Nephron progenitor cell (in vitro differentiated cells): ENCODE data around the gene TADA2B.

Experiments used
- DNase-seq: peaks from one replicate; pipeline ENCODE4 v3.0.0; 2021
- H3K27ac Mint-ChIP-seq: 2 replicates; pipeline ENCODE4 v1.8.0; 2021; ENCODE audit warnings: mild to moderate bottlenecking, moderate library complexity, mixed read lengths
- H3K27me3 Mint-ChIP-seq: 2 replicates; pipeline ENCODE4 v1.8.0; 2021; ENCODE audit warnings: mild to moderate bottlenecking, low read depth, mixed read lengths; ENCODE audit not compliant: poor library complexity
- H3K36me3 Mint-ChIP-seq: 2 replicates; pipeline ENCODE4 v1.8.0; 2021; ENCODE audit warnings: low read depth, mixed read lengths
- H3K4me1 Mint-ChIP-seq: 2 replicates; pipeline ENCODE4 v1.8.0; 2021; ENCODE audit warnings: mixed read lengths
- H3K4me3 Mint-ChIP-seq: 2 replicates; pipeline ENCODE4 v1.8.0; 2021; ENCODE audit warnings: mild to moderate bottlenecking, moderate library complexity, mixed read lengths
- H3K9me3 Mint-ChIP-seq: 2 replicates; pipeline ENCODE4 v1.8.0; 2021; ENCODE audit warnings: mild to moderate bottlenecking, moderate library complexity, mixed read lengths
- CTCF ChIP-seq: fragments of 200-600 bp; sonication (generic); IDR thresholded peaks from 2 replicates; pipeline ENCODE4 v1.5.0; 2021; ENCODE audit warnings: antibody characterized with exemption

TADA2B gene

DNA sequence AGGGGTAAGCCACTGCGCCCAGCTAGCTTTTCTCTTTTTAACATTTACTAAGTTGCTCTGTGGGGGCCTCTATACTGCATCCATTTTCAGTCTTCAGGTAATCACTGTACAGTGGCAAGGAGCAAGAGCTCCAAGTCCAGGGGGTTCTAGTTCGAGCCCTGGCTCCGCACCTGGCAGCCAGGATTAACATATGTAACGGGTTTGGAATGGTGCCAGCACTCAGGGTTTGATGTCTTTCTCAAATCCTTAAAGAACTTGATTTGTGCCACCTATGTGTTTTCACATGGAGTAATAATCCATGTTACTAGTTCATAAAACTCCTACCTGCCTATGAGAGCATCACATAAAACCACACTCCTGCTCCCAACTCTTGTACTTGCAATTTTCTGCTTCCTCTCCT is 20.2 kb downstream of the TADA2B start:
- peaks cover 67% of the 10 kb centered on the region for H3K36me3 Mint-ChIP-seq
- no peak overlapping the region for H3K27ac Mint-ChIP-seq
- DNase-seq, result no peak
- H3K4me1 Mint-ChIP-seq, result peaks cover 26% of the 10 kb centered on the region
- no peaks in the 10 kb centered on the region for H3K27me3 Mint-ChIP-seq
- no peak for TF ChIP-seq CTCF
- no peak overlapping the region for H3K4me3 Mint-ChIP-seq
- no peaks in the 10 kb centered on the region for H3K9me3 Mint-ChIP-seq

GRCh38 chr4:7066006-7066405 is 22.8 kb downstream of the TADA2B start:
- Mint-ChIP-seq H3K9me3 (no peaks in the 10 kb centered on the region), H3K36me3 (peaks cover 56% of the 10 kb centered on the region), H3K27me3 (peaks cover 11% of the 10 kb centered on the region), H3K27ac (no peak overlapping the region), H3K4me3 (peak overlapping the region; percentile 88), H3K4me1 (peaks cover 31% of the 10 kb centered on the region)
- no peak for DNase-seq
- no peak for TF ChIP-seq CTCF

DNA sequence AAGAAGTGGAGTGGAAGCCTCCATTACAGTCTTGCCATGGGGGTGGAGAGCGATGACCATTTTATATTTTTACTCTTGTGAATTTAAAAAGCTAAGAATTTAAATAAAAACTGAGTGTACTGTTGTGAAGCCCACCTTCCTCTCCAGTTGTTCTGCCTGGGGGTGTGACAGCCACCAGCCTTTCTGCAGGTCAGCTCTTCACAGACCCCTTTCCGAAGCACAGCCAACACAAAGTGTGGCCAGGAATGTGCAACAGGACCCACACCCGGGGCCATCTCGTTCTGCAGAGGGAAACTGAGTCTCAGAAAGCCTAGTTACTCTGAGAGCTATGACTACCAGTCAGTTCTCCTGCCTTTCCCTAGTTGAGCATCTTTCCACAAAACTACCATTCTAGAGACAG is 23.3 kb downstream of the TADA2B start:
- TF ChIP-seq CTCF, result no peak
- peaks cover 14% of the 10 kb centered on the region for H3K27me3 Mint-ChIP-seq

DNA sequence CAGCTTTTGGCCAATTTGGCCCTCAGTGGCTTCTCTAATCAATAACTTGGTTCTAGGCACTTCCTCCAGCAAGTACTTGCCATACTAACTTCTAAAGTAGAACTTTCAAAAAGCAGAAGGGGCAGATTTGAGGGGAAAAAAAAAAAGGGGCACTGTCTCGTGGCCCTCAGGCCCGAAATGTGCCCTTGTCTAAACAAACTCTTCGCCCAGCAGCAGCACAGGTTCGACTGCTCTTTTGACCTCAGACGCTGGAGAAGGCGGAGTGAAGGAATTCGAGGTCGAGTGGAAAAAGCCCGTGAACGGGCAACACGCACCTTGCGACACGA is 23.9 kb downstream of the TADA2B start:
- Mint-ChIP-seq H3K27me3 (peaks cover 18% of the 10 kb centered on the region), H3K36me3 (peaks cover 46% of the 10 kb centered on the region), H3K27ac (no peak overlapping the region), H3K4me3 (peak overlapping the region; percentile 88), H3K9me3 (no peaks in the 10 kb centered on the region), H3K4me1 (peaks cover 31% of the 10 kb centered on the region)
- DNase-seq, result no peak
- TF ChIP-seq CTCF, result no peak

More for the DNA sequence above, 23.3 kb downstream of the TADA2B start:
- peaks cover 52% of the 10 kb centered on the region for H3K36me3 Mint-ChIP-seq
- H3K9me3 Mint-ChIP-seq, result no peaks in the 10 kb centered on the region
- H3K4me3 Mint-ChIP-seq, result peak overlapping the region; percentile 88
- no peak for DNase-seq
- no peak overlapping the region for H3K27ac Mint-ChIP-seq
- peaks cover 31% of the 10 kb centered on the region for H3K4me1 Mint-ChIP-seq

GRCh38 chr4:7067452-7068278 is 24.5 kb downstream of the TADA2B start, which contains the start of gene GRPEL1:
TSS of gene GRPEL1 (minus strand) at chr4:7068064. CDS start at chr4:7068032, 32 bp downstream.
- peak; percentile 100 for DNase-seq
- H3K27ac Mint-ChIP-seq, result peak within 1 kb of the TSS; percentile 92
- H3K36me3 Mint-ChIP-seq, result peaks cover 40% of the 10 kb centered on the region
- peaks cover 31% of the 10 kb centered on the region for H3K4me1 Mint-ChIP-seq
- no peak for TF ChIP-seq CTCF
- H3K4me3 Mint-ChIP-seq, result peak within 1 kb of the TSS; percentile 95
- peaks cover 21% of the 10 kb centered on the region for H3K27me3 Mint-ChIP-seq
- H3K9me3 Mint-ChIP-seq, result no peaks in the 10 kb centered on the region
